Esophagus squamous epithelium (tissue), 4 donors: ENCODE measurements around the gene RPL7A.

Source experiments
- POLR2A ChIP-seq, 4 donors: fragments of 450-650 bp; IDR thresholded peaks; one replicate each; pipeline ENCODE4 v1.6.1; 2017; ENCODE audit warnings: antibody characterized with exemption in 4 of 4, mild to moderate bottlenecking in 4 of 4, moderate library complexity in 3 of 4
- TF ChIP-seq, protein P1 (sequence below), 6 experiments: fragments of 450-650 bp in 4 of 6; fragments of 200-600 bp in 2 of 6; sonication (generic) in 2 of 6; IDR thresholded peaks; one replicate each; pipeline ENCODE4 v1.5.1; 2016 to 2019; ENCODE audit warnings: antibody characterized with exemption in 6 of 6, mild to moderate bottlenecking in 4 of 6, moderate library complexity in 4 of 6

- TF ChIP-seq, protein P1, sequence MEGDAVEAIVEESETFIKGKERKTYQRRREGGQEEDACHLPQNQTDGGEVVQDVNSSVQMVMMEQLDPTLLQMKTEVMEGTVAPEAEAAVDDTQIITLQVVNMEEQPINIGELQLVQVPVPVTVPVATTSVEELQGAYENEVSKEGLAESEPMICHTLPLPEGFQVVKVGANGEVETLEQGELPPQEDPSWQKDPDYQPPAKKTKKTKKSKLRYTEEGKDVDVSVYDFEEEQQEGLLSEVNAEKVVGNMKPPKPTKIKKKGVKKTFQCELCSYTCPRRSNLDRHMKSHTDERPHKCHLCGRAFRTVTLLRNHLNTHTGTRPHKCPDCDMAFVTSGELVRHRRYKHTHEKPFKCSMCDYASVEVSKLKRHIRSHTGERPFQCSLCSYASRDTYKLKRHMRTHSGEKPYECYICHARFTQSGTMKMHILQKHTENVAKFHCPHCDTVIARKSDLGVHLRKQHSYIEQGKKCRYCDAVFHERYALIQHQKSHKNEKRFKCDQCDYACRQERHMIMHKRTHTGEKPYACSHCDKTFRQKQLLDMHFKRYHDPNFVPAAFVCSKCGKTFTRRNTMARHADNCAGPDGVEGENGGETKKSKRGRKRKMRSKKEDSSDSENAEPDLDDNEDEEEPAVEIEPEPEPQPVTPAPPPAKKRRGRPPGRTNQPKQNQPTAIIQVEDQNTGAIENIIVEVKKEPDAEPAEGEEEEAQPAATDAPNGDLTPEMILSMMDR (IDR thresholded peaks at IDR 0.05), result no peak
- TF ChIP-seq POLR2A (IDR thresholded peaks at IDR 0.05), result no peak
These were observed 26.5 kb upstream of the RPL7A start for GRCh38 chr9:133321411-133321935.
